ENCODE measurements around the gene TBC1D21.

The TBC1D21 gene

DNA sequence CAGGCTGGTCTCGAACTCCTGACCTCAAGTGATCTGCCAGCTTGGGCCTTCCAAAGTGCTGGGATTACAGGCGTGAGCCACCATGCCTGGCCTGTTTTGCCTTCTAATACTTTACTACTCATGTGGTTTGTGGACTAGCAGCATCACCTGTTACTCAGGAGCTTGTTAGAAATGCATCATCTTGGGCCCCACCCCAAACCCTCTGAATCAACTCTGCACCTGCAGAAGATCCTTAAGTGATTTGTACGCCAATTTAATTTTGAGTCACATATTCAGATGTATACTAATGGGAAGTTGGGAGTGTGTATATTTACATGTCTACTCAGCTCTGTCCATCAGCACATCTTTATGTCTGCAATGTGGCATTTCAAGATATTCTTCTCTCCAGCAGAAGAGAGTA lies 6.1 kb downstream of the TBC1D21 start:
- Histone ChIP-seq H3K36me3 (no peaks in the 10 kb centered on the region), H3K4me3 (ENCODE audit: low read depth in 1 of 2, low read length in 1 of 2) (no peak overlapping the region), H3K27ac (no peak overlapping the region), H3K9me3 (no peaks in the 10 kb centered on the region), H3K4me1 (ENCODE audit: control insufficient read depth in 1 of 2, insufficient read depth in 1 of 2, low read depth in 1 of 2, low read length in 1 of 2) (no peaks in the 10 kb centered on the region), H3K27me3 (peaks cover 17% of the 10 kb centered on the region)
- TF ChIP-seq, protein P1, sequence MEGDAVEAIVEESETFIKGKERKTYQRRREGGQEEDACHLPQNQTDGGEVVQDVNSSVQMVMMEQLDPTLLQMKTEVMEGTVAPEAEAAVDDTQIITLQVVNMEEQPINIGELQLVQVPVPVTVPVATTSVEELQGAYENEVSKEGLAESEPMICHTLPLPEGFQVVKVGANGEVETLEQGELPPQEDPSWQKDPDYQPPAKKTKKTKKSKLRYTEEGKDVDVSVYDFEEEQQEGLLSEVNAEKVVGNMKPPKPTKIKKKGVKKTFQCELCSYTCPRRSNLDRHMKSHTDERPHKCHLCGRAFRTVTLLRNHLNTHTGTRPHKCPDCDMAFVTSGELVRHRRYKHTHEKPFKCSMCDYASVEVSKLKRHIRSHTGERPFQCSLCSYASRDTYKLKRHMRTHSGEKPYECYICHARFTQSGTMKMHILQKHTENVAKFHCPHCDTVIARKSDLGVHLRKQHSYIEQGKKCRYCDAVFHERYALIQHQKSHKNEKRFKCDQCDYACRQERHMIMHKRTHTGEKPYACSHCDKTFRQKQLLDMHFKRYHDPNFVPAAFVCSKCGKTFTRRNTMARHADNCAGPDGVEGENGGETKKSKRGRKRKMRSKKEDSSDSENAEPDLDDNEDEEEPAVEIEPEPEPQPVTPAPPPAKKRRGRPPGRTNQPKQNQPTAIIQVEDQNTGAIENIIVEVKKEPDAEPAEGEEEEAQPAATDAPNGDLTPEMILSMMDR (IDR thresholded peaks at IDR 0.05) = no peak

DNA sequence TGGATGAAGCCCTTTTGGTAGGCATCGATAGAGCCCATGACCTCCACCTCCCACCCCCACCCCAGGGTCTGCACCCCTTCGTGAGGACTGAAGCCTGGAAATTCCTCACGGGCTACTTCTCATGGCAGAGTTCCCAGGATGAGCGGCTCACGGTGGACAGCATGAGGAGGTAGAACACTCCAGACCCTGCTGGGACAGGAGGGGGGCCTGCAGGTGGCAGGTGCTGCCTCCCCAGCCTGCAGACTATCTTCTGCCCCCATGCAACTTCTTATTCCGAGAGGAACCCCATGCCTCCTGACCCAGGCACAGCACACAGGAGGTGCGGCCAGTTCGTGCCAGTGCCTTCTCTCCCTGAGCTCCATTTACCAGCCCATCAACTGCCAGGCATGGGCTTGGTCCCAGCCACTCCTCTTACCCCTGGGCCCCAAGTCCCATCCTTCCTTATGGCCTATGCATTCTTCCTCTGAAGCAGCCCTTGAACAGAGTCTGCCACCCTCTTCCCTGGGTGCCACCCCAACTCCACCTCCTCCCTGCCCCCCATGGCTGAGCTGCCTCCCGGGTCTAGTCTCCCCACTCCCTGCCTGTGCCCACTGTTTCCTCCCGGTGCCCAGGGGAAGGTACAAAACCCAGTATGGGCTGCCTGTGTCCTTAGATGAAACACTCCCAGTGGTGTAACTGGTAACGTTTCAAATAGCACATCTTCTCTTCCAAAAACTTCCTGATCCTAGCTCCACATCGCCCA lies 8.4 kb downstream of the TBC1D21 start:
- Histone ChIP-seq H3K27ac (no peak overlapping the region), H3K4me3 (ENCODE audit: low read depth in 1 of 2, low read length in 1 of 2) (no peak overlapping the region), H3K9me3 (no peaks in the 10 kb centered on the region), H3K36me3 (no peaks in the 10 kb centered on the region), H3K27me3 (peaks cover 8% of the 10 kb centered on the region), H3K4me1 (ENCODE audit: control insufficient read depth in 1 of 2, insufficient read depth in 1 of 2, low read depth in 1 of 2, low read length in 1 of 2) (no peaks in the 10 kb centered on the region)
- TF ChIP-seq, protein P1 (IDR thresholded peaks at IDR 0.05) = no peak

DNA sequence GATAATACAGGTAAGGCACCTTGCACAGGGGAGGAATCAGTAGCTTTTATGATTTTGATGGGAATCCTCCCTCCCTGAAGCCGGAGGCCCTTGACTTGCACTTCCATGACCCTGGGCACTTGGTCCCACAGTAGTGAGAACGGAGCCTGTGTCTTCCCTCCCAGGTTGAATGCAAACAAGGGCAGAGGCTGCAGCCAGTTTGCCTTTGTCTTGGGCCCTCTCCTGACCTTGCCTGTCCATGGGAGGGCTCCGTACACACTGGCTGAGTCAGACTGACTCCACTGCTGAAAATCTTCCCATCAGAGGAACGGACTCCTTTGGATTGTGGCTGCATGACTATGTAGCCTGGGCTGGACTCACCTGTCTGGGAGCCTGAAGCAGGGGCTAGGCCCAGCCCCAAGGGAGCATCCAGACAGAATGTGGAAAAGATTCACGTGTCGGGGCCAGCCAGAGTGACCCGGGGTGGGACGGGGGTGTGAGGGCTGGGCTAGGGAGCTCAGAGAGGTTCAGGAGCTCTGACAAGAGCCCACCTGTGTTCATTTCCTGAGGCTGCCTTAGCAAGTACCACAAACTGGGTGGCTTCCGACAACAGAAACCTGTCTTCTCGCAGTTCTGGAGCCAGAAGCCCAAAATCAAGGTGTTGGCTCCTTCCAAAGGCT lies 9.5 kb downstream of the TBC1D21 start:
- peaks cover 3% of the 10 kb centered on the region for H3K27me3 ChIP-seq
- no peaks in the 10 kb centered on the region for H3K4me1 ChIP-seq (ENCODE audit: control insufficient read depth in 1 of 2, insufficient read depth in 1 of 2, low read depth in 1 of 2, low read length in 1 of 2)
- H3K27ac ChIP-seq = no peak overlapping the region
- no peaks in the 10 kb centered on the region for H3K36me3 ChIP-seq
- no peaks in the 10 kb centered on the region for H3K9me3 ChIP-seq
- TF ChIP-seq, protein P1 (IDR thresholded peaks at IDR 0.05) = no peak
- H3K4me3 ChIP-seq (ENCODE audit: low read depth in 1 of 2, low read length in 1 of 2) = no peak overlapping the region

DNA sequence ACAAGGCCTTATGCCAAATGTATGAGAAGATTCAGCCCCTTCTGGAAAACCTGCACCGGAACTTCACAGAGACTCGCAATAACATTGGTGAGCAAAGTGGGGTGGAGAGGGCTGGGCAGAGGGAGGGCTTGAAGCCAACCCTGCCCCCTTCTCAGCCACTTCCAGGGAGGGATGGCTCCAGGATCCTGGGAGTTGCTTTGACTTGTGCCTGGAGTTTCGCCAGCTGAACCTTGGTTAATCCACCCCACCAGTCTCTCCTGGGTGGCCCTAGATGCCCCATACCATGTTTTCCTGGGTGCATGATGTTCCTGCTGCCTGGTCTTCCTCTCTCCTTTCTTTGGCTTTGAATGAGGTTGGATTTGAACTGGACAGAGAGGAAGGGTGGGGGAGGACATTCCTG lies 10.8 kb downstream of the TBC1D21 start:
- Histone ChIP-seq H3K27me3 (peaks cover 5% of the 10 kb centered on the region), H3K9me3 (no peaks in the 10 kb centered on the region), H3K36me3 (no peaks in the 10 kb centered on the region), H3K4me3 (ENCODE audit: low read depth in 1 of 2, low read length in 1 of 2) (no peak overlapping the region), H3K27ac (no peak overlapping the region), H3K4me1 (ENCODE audit: control insufficient read depth in 1 of 2, insufficient read depth in 1 of 2, low read depth in 1 of 2, low read length in 1 of 2) (no peaks in the 10 kb centered on the region)
- TF ChIP-seq, protein P1 (IDR thresholded peaks at IDR 0.05) = no peak

DNA sequence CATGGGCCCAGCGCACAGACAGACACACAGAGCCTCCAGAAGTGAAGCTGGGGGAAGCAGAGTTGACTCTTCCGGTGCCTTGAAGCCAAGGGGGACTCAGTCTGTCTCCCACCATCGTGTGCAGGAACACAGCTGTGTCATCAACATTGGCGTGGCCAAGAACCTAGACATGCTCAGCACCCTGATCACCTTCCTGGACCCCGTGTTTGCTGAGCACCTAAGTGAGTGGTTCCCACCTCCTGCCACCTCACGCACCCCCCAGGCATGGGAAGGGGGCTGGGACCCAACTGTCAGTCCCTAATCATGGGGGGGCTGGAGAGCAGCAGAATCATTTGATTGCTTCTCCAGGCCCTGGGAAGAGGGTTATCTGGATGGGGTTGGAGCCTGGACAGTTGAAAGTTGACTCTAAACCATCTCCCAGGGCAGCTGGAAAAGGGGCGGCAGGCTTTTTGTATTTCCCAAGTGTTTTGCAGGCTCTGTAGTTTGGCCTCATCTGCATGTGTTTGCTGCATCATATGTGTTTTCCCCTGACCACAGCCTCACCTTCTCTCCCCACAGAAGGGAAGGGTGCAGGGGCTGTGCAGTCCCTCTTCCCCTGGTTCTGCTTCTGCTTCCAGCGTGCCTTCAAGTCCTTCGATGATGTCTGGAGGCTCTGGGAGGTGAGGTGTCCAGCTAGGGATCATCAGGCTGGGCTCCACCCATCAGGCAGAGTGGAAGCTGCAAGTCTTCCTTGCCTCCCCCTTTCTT lies 12.8 kb downstream of the TBC1D21 start:
- Histone ChIP-seq H3K27ac (no peak overlapping the region), H3K4me3 (ENCODE audit: low read depth in 1 of 2, low read length in 1 of 2) (no peak overlapping the region), H3K27me3 (peaks cover 23% of the 10 kb centered on the region), H3K4me1 (ENCODE audit: control insufficient read depth in 1 of 2, insufficient read depth in 1 of 2, low read depth in 1 of 2, low read length in 1 of 2) (no peaks in the 10 kb centered on the region), H3K9me3 (no peaks in the 10 kb centered on the region), H3K36me3 (no peaks in the 10 kb centered on the region)
- TF ChIP-seq, protein P1 (IDR thresholded peaks at IDR 0.05) = no peak
